ENCODE measurements around the gene DLX5.

DNA sequence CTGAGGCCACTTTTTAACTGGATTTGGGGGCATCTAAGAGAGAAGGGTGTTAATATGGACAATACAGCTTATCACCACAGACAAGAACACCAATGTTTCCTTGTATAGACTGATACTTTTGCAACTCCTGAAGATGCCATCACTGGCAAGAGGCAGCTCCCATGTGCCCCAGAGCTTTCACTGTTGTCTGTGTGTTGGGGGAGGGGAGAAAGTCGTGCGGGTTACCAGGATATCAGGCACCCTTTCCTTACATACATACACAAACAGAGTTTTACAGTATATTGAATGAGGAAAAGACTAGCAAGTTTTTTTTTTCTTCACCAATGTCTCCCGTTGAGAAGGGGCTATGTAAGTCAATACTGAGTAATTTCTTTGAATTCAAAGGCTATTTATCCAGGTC is 23.4 kb downstream of the DLX5 start:
- no peak for TF ChIP-seq CTCF (IDR thresholded peaks at IDR 0.05)
- TF ChIP-seq POLR2A (IDR thresholded peaks at IDR 0.05) = no peak
